HEK293T (cell line): ENCODE measurements around the gene TM4SF20.

Experiments
- ARNT ChIP-seq: fragments of 450-650 bp; IDR thresholded peaks from 2 replicates; pipeline ENCODE4 v1.6.1; 2017; ENCODE audit warnings: mild to moderate bottlenecking
- BHLHE40 ChIP-seq: fragments of 450-650 bp; IDR thresholded peaks from 2 replicates; pipeline ENCODE4 v1.6.1; 2016; ENCODE audit warnings: mild to moderate bottlenecking, moderate library complexity, borderline replicate concordance
- CTBP1 ChIP-seq: fragments of 450-650 bp; IDR thresholded peaks from 2 replicates; pipeline ENCODE4 v1.6.1; 2016; ENCODE audit warnings: borderline replicate concordance
- ELF4 ChIP-seq: fragments of 450-650 bp; IDR thresholded peaks from 2 replicates; pipeline ENCODE4 v1.6.1; 2017; ENCODE audit warnings: antibody characterized with exemption
- FOXA1 ChIP-seq: fragments of 450-650 bp; IDR thresholded peaks from 2 replicates; pipeline ENCODE4 v1.6.1; 2016; ENCODE audit warnings: mild to moderate bottlenecking
- FOXK2 ChIP-seq: fragments of 450-650 bp; IDR thresholded peaks from 2 replicates; pipeline ENCODE4 v1.6.1; 2016; ENCODE audit warnings: mild to moderate bottlenecking
- FOXM1 ChIP-seq: fragments of 450-650 bp; IDR thresholded peaks from 2 replicates; pipeline ENCODE4 v1.6.1; 2017; ENCODE audit warnings: mild to moderate bottlenecking, borderline replicate concordance
- HDGF ChIP-seq: fragments of 450-650 bp; IDR thresholded peaks from 2 replicates; pipeline ENCODE4 v1.6.1; 2017; ENCODE audit warnings: antibody characterized with exemption, borderline replicate concordance
- L3MBTL2 ChIP-seq: fragments of 450-650 bp; conservative IDR thresholded peaks from 2 replicates; pipeline ENCODE4 v1.6.1; 2016; ENCODE audit warnings: mild to moderate bottlenecking
- NFRKB ChIP-seq: fragments of 450-650 bp; IDR thresholded peaks from 2 replicates; pipeline ENCODE4 v1.6.1; 2016; ENCODE audit warnings: mild to moderate bottlenecking, moderate library complexity
- PKNOX1 ChIP-seq: fragments of 450-650 bp; IDR thresholded peaks from 2 replicates; pipeline ENCODE4 v1.6.1; 2016
- SP1 ChIP-seq: fragments of 450-650 bp; IDR thresholded peaks from 2 replicates; pipeline ENCODE4 v1.6.1; 2017
- SUZ12 ChIP-seq: fragments of 450-650 bp; IDR thresholded peaks from 2 replicates; pipeline ENCODE4 v1.6.1; 2016; ENCODE audit warnings: mild to moderate bottlenecking
- ZNF384 ChIP-seq: fragments of 450-650 bp; IDR thresholded peaks from 2 replicates; pipeline ENCODE4 v1.6.1; 2016

DNA sequence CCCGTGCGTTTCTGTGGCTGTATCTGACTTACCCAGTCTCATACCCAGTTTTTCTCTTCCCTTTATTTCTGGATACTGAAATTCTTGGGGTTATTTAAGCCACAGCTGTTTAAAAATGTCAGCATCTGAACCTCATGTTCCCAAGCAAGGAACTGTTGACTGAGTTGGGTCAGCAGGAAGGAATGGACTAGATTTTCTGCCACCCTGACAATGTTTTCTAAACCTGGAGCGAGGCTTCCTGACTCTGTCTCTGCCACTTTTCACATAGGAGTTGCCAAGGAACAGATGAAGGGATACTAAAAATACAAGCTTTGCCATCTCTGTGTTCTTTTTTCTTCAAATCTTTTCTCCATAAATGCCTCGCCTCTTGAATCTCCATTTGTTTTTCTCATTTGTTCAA is 37.6 kb upstream of the TM4SF20 start:
- TF ChIP-seq HDGF, result no peak
- TF ChIP-seq ARNT, result no peak
- TF ChIP-seq FOXK2, result no peak
- TF ChIP-seq SUZ12, result no peak
- TF ChIP-seq ELF4, result no peak
- no peak for TF ChIP-seq NFRKB
- no peak for TF ChIP-seq PKNOX1
- TF ChIP-seq ZNF384, result no peak
- no peak for TF ChIP-seq FOXM1
- no peak for TF ChIP-seq BHLHE40
- no peak for TF ChIP-seq CTBP1
- TF ChIP-seq SP1, result no peak
- TF ChIP-seq L3MBTL2, result no peak
- no peak for TF ChIP-seq FOXA1
